Measurements from ENCODE around the gene RALGAPA2.

- no peak for TF ChIP-seq EP300 (IDR thresholded peaks at IDR 0.05)
- no peak for TF ChIP-seq CTCF (IDR thresholded peaks at IDR 0.05)
- no peak for TF ChIP-seq HEYL (CRISPR knock-in tag; IDR thresholded peaks at IDR 0.05)
- no peak for TF ChIP-seq EHMT2 (IDR thresholded peaks at IDR 0.05; ENCODE audit: low read depth)
- no peak for TF ChIP-seq CHD2 (IDR thresholded peaks at IDR 0.05; ENCODE audit: low read length, partially characterized antibody)
- no peak for TF ChIP-seq ELK1 (IDR thresholded peaks at IDR 0.05; ENCODE audit: low read depth, low read length)
- no peak for TF ChIP-seq POLR2AphosphoS2 (conservative IDR thresholded peaks at IDR 0.05; ENCODE audit: low read length)
- no peak for TF ChIP-seq ZSCAN20 (CRISPR knock-in tag; IDR thresholded peaks at IDR 0.05)
- no peak for TF ChIP-seq ZC3H11A (IDR thresholded peaks at IDR 0.05)
- TF ChIP-seq USF2 (IDR thresholded peaks at IDR 0.05), result no peak
- no peak for TF ChIP-seq PHF8 (IDR thresholded peaks at IDR 0.05; ENCODE audit: borderline replicate concordance, low read depth)
These were observed 149.9 kb downstream of the RALGAPA2 start for GRCh38 chr20:20562507-20562906.
